Type B pancreatic cell (in vitro differentiated cells): ENCODE results near the gene DAD1. TPM values are rescaled to one million over a fixed set of nuclear protein-coding genes. Genes with fewer than 3 reads are reported as not detected.
"Not testable (repeated sequence)": the region's sequence is repeated elsewhere in the genome, so short reads cannot be mapped to it uniquely, and the experiment has no call there.

Source experiments
- DNase-seq: peaks from one replicate; pipeline ENCODE4 v3.0.0; 2021; ENCODE audit warnings: mixed read lengths; ENCODE audit not compliant: unreplicated experiment; ENCODE audit errors: extremely low spot score
- H3K27ac Mint-ChIP-seq: 2 replicates; pipeline ENCODE4 v1.8.0; 2021; ENCODE audit warnings: mild to moderate bottlenecking, mixed read lengths
- H3K27me3 Mint-ChIP-seq: 2 replicates; pipeline ENCODE4 v1.8.0; 2021; ENCODE audit warnings: mixed read lengths
- H3K36me3 Mint-ChIP-seq: 2 replicates; pipeline ENCODE4 v1.8.0; 2021; ENCODE audit warnings: mixed read lengths
- H3K4me1 Mint-ChIP-seq: one replicate; pipeline ENCODE4 v1.8.0; 2021; ENCODE audit warnings: mixed read lengths; ENCODE audit not compliant: unreplicated experiment
- H3K4me3 Mint-ChIP-seq: 2 replicates; pipeline ENCODE4 v1.8.0; 2021; ENCODE audit warnings: mild to moderate bottlenecking, mixed read lengths
- H3K9me3 Mint-ChIP-seq: 2 replicates; pipeline ENCODE4 v1.8.0; 2021; ENCODE audit warnings: mixed read lengths
- CTCF ChIP-seq: fragments of 200-600 bp; sonication (generic); conservative IDR thresholded peaks from 2 replicates; pipeline ENCODE4 v1.5.0; 2021; ENCODE audit warnings: antibody characterized with exemption, mild to moderate bottlenecking
- total RNA-seq: library from RNA; stranded (reverse); gene quantifications from 2 replicates; pipeline ENCODE4 v1.2.1, GENCODE V29; 2021; ENCODE audit warnings: low replicate concordance

DAD1 gene
- total RNA-seq, 1 donor from 2014 or later = 191 TPM

GRCh38 chr14:22556990-22557623, 31.9 kb downstream of the DAD1 start:
- Mint-ChIP-seq H3K36me3 (peaks cover 5% of the 10 kb centered on the region), H3K4me1 (peaks cover 41% of the 10 kb centered on the region), H3K4me3 (peak overlapping the region; percentile 58), H3K27me3 (peaks cover under 1% of the 10 kb centered on the region), H3K27ac (peak overlapping the region; percentile 68), H3K9me3 (no peaks in the 10 kb centered on the region)
- TF ChIP-seq CTCF = peak; percentile 99
- peak; percentile 90 for DNase-seq

- H3K4me3 Mint-ChIP-seq = peak overlapping the region; percentile 58
- DNase-seq = no peak
- peaks cover 8% of the 10 kb centered on the region for H3K27me3 Mint-ChIP-seq
Observed at GRCh38 chr14:22556021-22556989, 32.7 kb downstream of the DAD1 start.

GRCh38 chr14:22555384-22556011, 33.5 kb downstream of the DAD1 start:
- H3K36me3 Mint-ChIP-seq = no peaks in the 10 kb centered on the region
- H3K27me3 Mint-ChIP-seq = peaks cover 9% of the 10 kb centered on the region
- H3K27ac Mint-ChIP-seq = no peak overlapping the region
- peaks cover 43% of the 10 kb centered on the region for H3K4me1 Mint-ChIP-seq
- TF ChIP-seq CTCF = no peak
- no peak overlapping the region for H3K4me3 Mint-ChIP-seq
- H3K9me3 Mint-ChIP-seq = no peaks in the 10 kb centered on the region
- DNase-seq = no peak

More at GRCh38 chr14:22556021-22556989, 32.7 kb downstream of the DAD1 start:
- Mint-ChIP-seq H3K4me1 (peaks cover 43% of the 10 kb centered on the region), H3K27ac (peak overlapping the region; percentile 68), H3K9me3 (no peaks in the 10 kb centered on the region), H3K36me3 (no peaks in the 10 kb centered on the region)
- TF ChIP-seq CTCF = no peak

- Mint-ChIP-seq H3K9me3 (no peaks in the 10 kb centered on the region), H3K36me3 (no peaks in the 10 kb centered on the region), H3K4me3 (no peak overlapping the region), H3K4me1 (peaks cover 45% of the 10 kb centered on the region), H3K27ac (no peak overlapping the region), H3K27me3 (peaks cover 9% of the 10 kb centered on the region)
- TF ChIP-seq CTCF = no peak
- DNase-seq = no peak
Observed at GRCh38 chr14:22554498-22555383, 34.3 kb downstream of the DAD1 start.

- H3K27me3 Mint-ChIP-seq, H3K27ac Mint-ChIP-seq, DNase-seq, H3K9me3 Mint-ChIP-seq, H3K4me3 Mint-ChIP-seq, H3K36me3 Mint-ChIP-seq: not testable (repeated sequence)
- H3K4me1 Mint-ChIP-seq = peaks cover 45% of the 10 kb centered on the region
Observed at GRCh38 chr14:22553861-22554497, 35.0 kb downstream of the DAD1 start.
